ENCODE data around the gene XPA. TPM values are rescaled to one million over a fixed set of nuclear protein-coding genes. Genes with fewer than 3 reads are reported as not detected.

Gene XPA
- total RNA-seq, 1 donor from 2014 or later: 10.2 TPM

GRCh38 chr9:97710356-97711222 is 13.4 kb upstream of the XPA start:
- Mint-ChIP-seq H3K9me3 (ENCODE audit: low read depth) (no peaks in the 10 kb centered on the region), H3K27ac (ENCODE audit: unreplicated experiment) (no peak overlapping the region), H3K36me3 (ENCODE audit: low read depth) (no peaks in the 10 kb centered on the region), H3K27me3 (ENCODE audit: low read depth) (peaks cover 37% of the 10 kb centered on the region), H3K4me1 (ENCODE audit: low read depth) (peaks cover 6% of the 10 kb centered on the region), H3K4me3 (ENCODE audit: unreplicated experiment) (no peak overlapping the region)
- DNase-seq (ENCODE audit: low spot score): no peak
- peak; percentile 94 for TF ChIP-seq CTCF (IDR thresholded peaks at IDR 0.05)

- H3K4me1 Mint-ChIP-seq (ENCODE audit: low read depth): peaks cover 15% of the 10 kb centered on the region
- no peaks in the 10 kb centered on the region for H3K9me3 Mint-ChIP-seq (ENCODE audit: low read depth)
- H3K36me3 Mint-ChIP-seq (ENCODE audit: low read depth): no peaks in the 10 kb centered on the region
- DNase-seq (ENCODE audit: low spot score): no peak
- no peak overlapping the region for H3K27ac Mint-ChIP-seq (ENCODE audit: unreplicated experiment)
- H3K4me3 Mint-ChIP-seq (ENCODE audit: unreplicated experiment): no peak overlapping the region
- no peak for TF ChIP-seq CTCF (IDR thresholded peaks at IDR 0.05)
- H3K27me3 Mint-ChIP-seq (ENCODE audit: low read depth): peaks cover 26% of the 10 kb centered on the region
These were observed 9.1 kb upstream of the XPA start for GRCh38 chr9:97706246-97706645.

- DNase-seq (ENCODE audit: low spot score): no peak
- Mint-ChIP-seq H3K4me1 (ENCODE audit: low read depth) (peaks cover 15% of the 10 kb centered on the region), H3K9me3 (ENCODE audit: low read depth) (no peaks in the 10 kb centered on the region)
These were observed 8.3 kb upstream of the XPA start for GRCh38 chr9:97705354-97705950.

GRCh38 chr9:97704851-97705250 is 7.7 kb upstream of the XPA start:
- Mint-ChIP-seq H3K9me3 (ENCODE audit: low read depth) (no peaks in the 10 kb centered on the region), H3K4me1 (ENCODE audit: low read depth) (peaks cover 15% of the 10 kb centered on the region), H3K36me3 (ENCODE audit: low read depth) (no peaks in the 10 kb centered on the region), H3K4me3 (ENCODE audit: unreplicated experiment) (no peak overlapping the region), H3K27me3 (ENCODE audit: low read depth) (peaks cover 22% of the 10 kb centered on the region), H3K27ac (ENCODE audit: unreplicated experiment) (no peak overlapping the region)
- no peak for TF ChIP-seq CTCF (IDR thresholded peaks at IDR 0.05)
- DNase-seq (ENCODE audit: low spot score): no peak

More at GRCh38 chr9:97705354-97705950, 8.3 kb upstream of the XPA start:
- Mint-ChIP-seq H3K4me3 (ENCODE audit: unreplicated experiment) (no peak overlapping the region), H3K27ac (ENCODE audit: unreplicated experiment) (no peak overlapping the region), H3K27me3 (ENCODE audit: low read depth) (peaks cover 22% of the 10 kb centered on the region), H3K36me3 (ENCODE audit: low read depth) (no peaks in the 10 kb centered on the region)
- TF ChIP-seq CTCF (IDR thresholded peaks at IDR 0.05): no peak

GRCh38 chr9:97704345-97704677 is 7.2 kb upstream of the XPA start:
- Mint-ChIP-seq H3K4me1 (ENCODE audit: low read depth) (peaks cover 15% of the 10 kb centered on the region), H3K36me3 (ENCODE audit: low read depth) (no peaks in the 10 kb centered on the region), H3K9me3 (ENCODE audit: low read depth) (no peaks in the 10 kb centered on the region), H3K4me3 (ENCODE audit: unreplicated experiment) (no peak overlapping the region), H3K27ac (ENCODE audit: unreplicated experiment) (peak overlapping the region; percentile 98), H3K27me3 (ENCODE audit: low read depth) (peaks cover 22% of the 10 kb centered on the region)
- no peak for DNase-seq (ENCODE audit: low spot score)
- TF ChIP-seq CTCF (IDR thresholded peaks at IDR 0.05): no peak

All from chondrocyte (in vitro differentiated cells).